ENCODE data around the gene DYNLL2. TPM values are rescaled to one million over a fixed set of nuclear protein-coding genes. Genes with fewer than 3 reads are reported as not detected.

Gene DYNLL2
- total and polyA plus RNA-seq, 9 of the 15 experiments (the other 6 are each of a cell fraction or from before 2014, with no cell fraction given) = 1.8 to 24.5 (median 13.0) TPM

DNA sequence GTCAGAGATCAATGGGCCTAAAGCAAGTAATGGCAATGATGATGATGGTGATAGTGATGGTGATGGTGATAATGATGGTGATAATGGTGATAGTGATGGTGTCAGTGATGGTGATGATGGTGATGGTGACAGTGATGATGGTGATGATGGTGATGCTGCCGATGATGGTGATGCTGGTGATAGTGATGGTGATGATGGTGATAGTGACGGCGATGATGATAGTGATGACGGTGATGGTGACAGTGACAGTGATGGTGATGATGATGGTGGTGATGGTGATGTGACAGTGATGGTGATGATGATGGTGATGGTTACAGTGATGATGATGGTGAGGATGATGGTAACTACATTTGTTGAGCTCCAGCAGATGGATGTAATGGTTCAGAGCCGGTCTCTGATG lies 34.2 kb downstream of the DYNLL2 start:
- H3K27me3 ChIP-seq (ENCODE audit: control insufficient read depth in 2 of 2, insufficient read depth in 2 of 2, low read length in 2 of 2) = peaks cover 7 to 18% of the 10 kb centered on the region in 2 experiments; a peak in 3 of 5 replicates
- no peak overlapping the region for H2AFZ ChIP-seq (ENCODE audit: low read depth, low read length)
- no peak overlapping the region for H3K27ac ChIP-seq (ENCODE audit: extremely low read depth, low read depth, low read length)
- H3K9me3 ChIP-seq (replicated peaks; ENCODE audit: control insufficient read depth, insufficient read depth, low read depth, low read length) = no peaks in the 10 kb centered on the region
- intact Hi-C loops (cut with micrococcal nuclease) (loop anchor here (10.0 kb wide), 2 partner anchors 223 to 983 kb away; no protein-coding TSS in a partner anchor), in situ Hi-C loops (cut with MboI) (loop anchor here (5.0 to 25.0 kb wide), 2 partner anchors 260 to 980 kb away; no protein-coding TSS in a partner anchor)
- H3K9ac ChIP-seq (ENCODE audit: insufficient read depth in 1 of 2, low read depth in 2 of 2, low read length in 2 of 2) = no peak overlapping the region
- peaks cover 11% of the 10 kb centered on the region; the same call in 1 of the 2 replicates for H4K20me1 ChIP-seq (replicated peaks; ENCODE audit: control insufficient read depth, insufficient read depth, low read length)
- DNase-seq (ENCODE audit: extremely low read depth in 1 of 4, low spot score in 3 of 4) = no peak
- no TSS peak for BruUV-seq (replicated peaks)
- 0% methylated on average over 5 of the region's 5 CpGs for WGBS (ENCODE audit: insufficient coverage, low coverage, missing lambda C conversion rate)
- H3K4me3 ChIP-seq = no peak overlapping the region
- no peak for FAIRE-seq
- no peaks in the 10 kb centered on the region for H3K79me2 ChIP-seq (ENCODE audit: control insufficient read depth, insufficient read depth, low read length)
- CTCF ChIA-PET (ENCODE audit: low intra/inter-chr PET ratio) = no interaction called here
- POLR2A ChIA-PET = no interaction called here
- H3K9me1 ChIP-seq (ENCODE audit: control insufficient read depth, insufficient read depth, low read length) = no peaks in the 10 kb centered on the region
- H3K4me1 ChIP-seq (replicated peaks in 1 of 2; ENCODE audit: control insufficient read depth in 2 of 2, insufficient read depth in 2 of 2, low read length in 2 of 2) = no peaks in the 10 kb centered on the region
- no peaks in the 10 kb centered on the region for H3K36me3 ChIP-seq (ENCODE audit: control insufficient read depth, insufficient read depth, low read length)
- no peak overlapping the region for H3K4me2 ChIP-seq (ENCODE audit: insufficient read depth, low read length)
- no peak for ATAC-seq
- TF ChIP-seq ZMIZ1 (IDR thresholded peaks at IDR 0.05; ENCODE audit: low read depth in 2 of 2, low read length in 2 of 2) (no peak), STAT5B (CRISPR knock-in tag; IDR thresholded peaks at IDR 0.05) (no peak), ZBTB7A (IDR thresholded peaks at IDR 0.05; ENCODE audit: borderline replicate concordance, control insufficient read depth, low read depth, low read length) (no peak), ATF1 (CRISPR knock-in tag; IDR thresholded peaks at IDR 0.05) (no peak), ATF1 (tag; IDR thresholded peaks at IDR 0.05) (peak; percentile 48; the same call in 1 of the 2 replicates), TEAD4 (IDR thresholded peaks at IDR 0.05; ENCODE audit: low read length) (no peak), TEAD4 (CRISPR knock-in tag; IDR thresholded peaks at IDR 0.05; ENCODE audit: borderline replicate concordance) (no peak), RAD21 (CRISPR knock-in tag; conservative IDR thresholded peaks at IDR 0.05 in 1 of 2, IDR thresholded peaks at IDR 0.05 in 1 of 2) (no peak), USF2 (CRISPR knock-in tag; IDR thresholded peaks at IDR 0.05) (no peak), ELF4 (CRISPR knock-in tag; IDR thresholded peaks at IDR 0.05) (peak; percentile 47; the same call in 1 of the 2 replicates), SMAD3 (CRISPR knock-in tag; conservative IDR thresholded peaks at IDR 0.05) (no peak), CHCHD3 (CRISPR knock-in tag; IDR thresholded peaks at IDR 0.05) (no peak), KDM1A (IDR thresholded peaks at IDR 0.05) (peak; percentile 64 to 65), ILK (tag; IDR thresholded peaks at IDR 0.05; ENCODE audit: borderline replicate concordance, low read depth) (no peak), ZNF561 (CRISPR knock-in tag; conservative IDR thresholded peaks at IDR 0.05) (no peak), NFXL1 (CRISPR knock-in tag; IDR thresholded peaks at IDR 0.05) (no peak), HDAC1 (IDR thresholded peaks at IDR 0.05) (peak in 1 of 2 experiments; percentile 62; a peak in 2 of 4 replicates), HNRNPK (IDR thresholded peaks at IDR 0.05; ENCODE audit: low read depth, low read length, poor library complexity, severe bottlenecking) (no peak)
- TF ChIP-seq, protein P1, sequence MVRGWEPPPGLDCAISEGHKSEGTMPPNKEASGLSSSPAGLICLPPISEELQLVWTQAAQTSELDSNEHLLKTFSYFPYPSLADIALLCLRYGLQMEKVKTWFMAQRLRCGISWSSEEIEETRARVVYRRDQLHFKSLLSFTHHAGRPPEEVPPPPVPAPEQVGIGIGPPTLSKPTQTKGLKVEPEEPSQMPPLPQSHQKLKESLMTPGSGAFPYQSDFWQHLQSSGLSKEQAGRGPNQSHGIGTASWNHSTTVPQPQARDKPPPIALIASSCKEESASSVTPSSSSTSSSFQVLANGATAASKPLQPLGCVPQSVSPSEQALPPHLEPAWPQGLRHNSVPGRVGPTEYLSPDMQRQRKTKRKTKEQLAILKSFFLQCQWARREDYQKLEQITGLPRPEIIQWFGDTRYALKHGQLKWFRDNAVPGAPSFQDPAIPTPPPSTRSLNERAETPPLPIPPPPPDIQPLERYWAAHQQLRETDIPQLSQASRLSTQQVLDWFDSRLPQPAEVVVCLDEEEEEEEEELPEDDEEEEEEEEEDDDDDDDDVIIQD (CRISPR knock-in tag; IDR thresholded peaks at IDR 0.05) = no peak
